ENCODE measurements around the gene SCTR. TPM values are rescaled to one million over a fixed set of nuclear protein-coding genes. Genes with fewer than 3 reads are reported as not detected.

The SCTR gene
- total RNA-seq, 1 experiment from 2014 or later = not detected

DNA sequence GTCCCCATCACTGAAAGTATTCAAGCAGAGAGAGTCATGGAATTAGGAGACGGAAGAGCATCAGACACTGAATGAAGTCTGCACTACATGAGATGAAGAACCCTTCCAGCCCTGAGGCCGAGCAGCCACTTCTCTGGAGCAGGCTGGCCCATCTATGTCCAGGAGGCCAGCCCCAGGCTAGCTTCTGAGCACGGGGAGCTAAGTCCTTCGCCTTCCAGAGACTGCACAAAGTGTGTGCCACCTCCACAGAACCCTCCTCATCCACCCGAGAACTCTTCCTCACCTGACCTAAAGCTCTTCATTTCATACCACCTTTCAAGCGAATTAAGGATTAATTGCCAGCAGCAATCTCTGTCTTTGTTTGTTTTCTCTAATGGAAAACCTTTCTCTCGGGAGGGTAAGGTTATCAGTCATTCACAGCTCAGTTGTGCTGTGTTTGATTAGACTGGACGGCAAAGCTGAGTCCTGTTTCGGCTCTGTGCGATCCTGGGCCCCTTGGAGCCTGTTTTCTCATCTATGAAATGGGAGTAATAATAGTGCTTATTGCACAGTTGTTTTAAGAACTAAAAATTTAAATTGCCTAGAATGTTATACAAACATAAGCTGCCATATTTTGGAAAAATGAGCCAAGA lies 38.0 kb downstream of the SCTR start:
- Histone ChIP-seq H3K27ac (ENCODE audit: low read length) (no peak overlapping the region), H3K27me3 (ENCODE audit: control insufficient read depth, insufficient read depth, low read length) (no peaks in the 10 kb centered on the region), H3K36me3 (ENCODE audit: control insufficient read depth, insufficient read depth, low read length) (no peaks in the 10 kb centered on the region), H3K9me3 (ENCODE audit: control insufficient read depth, insufficient read depth, low read depth, low read length) (no peaks in the 10 kb centered on the region), H3K4me3 (ENCODE audit: low read depth in 2 of 2, low read length in 2 of 2) (no peak overlapping the region), H3K4me1 (ENCODE audit: control insufficient read depth, insufficient read depth, low read length) (no peaks in the 10 kb centered on the region)
- in situ Hi-C loops (cut with HindIII; ENCODE audit: low pct_unique_long_range_greater_than_20kb, low sequenced_read_pairs) (no loop called here), intact Hi-C loops (cut with micrococcal nuclease; ENCODE audit: unreplicated experiment) (no loop called here)
- DNase-seq (ENCODE audit: low read depth, low spot score) (no peak), ATAC-seq (no peak)
- ChIA-PET POLR2A (interaction anchor here (0.6 kb wide), 1 partner anchor 85 kb away, joined by 9 read pairs; no protein-coding TSS in a partner anchor), CTCF (no interaction called here)
- TF ChIP-seq POLR2AphosphoS5 (IDR thresholded peaks at IDR 0.05; ENCODE audit: low read depth, low read length) (no peak), SIN3A (IDR thresholded peaks at IDR 0.05; ENCODE audit: borderline replicate concordance, insufficient read depth, low read depth, low read length) (no peak), TCF7L2 (IDR thresholded peaks at IDR 0.05; ENCODE audit: low read depth, low read length) (no peak)
- TF ChIP-seq, protein P1, sequence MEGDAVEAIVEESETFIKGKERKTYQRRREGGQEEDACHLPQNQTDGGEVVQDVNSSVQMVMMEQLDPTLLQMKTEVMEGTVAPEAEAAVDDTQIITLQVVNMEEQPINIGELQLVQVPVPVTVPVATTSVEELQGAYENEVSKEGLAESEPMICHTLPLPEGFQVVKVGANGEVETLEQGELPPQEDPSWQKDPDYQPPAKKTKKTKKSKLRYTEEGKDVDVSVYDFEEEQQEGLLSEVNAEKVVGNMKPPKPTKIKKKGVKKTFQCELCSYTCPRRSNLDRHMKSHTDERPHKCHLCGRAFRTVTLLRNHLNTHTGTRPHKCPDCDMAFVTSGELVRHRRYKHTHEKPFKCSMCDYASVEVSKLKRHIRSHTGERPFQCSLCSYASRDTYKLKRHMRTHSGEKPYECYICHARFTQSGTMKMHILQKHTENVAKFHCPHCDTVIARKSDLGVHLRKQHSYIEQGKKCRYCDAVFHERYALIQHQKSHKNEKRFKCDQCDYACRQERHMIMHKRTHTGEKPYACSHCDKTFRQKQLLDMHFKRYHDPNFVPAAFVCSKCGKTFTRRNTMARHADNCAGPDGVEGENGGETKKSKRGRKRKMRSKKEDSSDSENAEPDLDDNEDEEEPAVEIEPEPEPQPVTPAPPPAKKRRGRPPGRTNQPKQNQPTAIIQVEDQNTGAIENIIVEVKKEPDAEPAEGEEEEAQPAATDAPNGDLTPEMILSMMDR (IDR thresholded peaks at IDR 0.05) = no peak
- TF ChIP-seq, protein P2, sequence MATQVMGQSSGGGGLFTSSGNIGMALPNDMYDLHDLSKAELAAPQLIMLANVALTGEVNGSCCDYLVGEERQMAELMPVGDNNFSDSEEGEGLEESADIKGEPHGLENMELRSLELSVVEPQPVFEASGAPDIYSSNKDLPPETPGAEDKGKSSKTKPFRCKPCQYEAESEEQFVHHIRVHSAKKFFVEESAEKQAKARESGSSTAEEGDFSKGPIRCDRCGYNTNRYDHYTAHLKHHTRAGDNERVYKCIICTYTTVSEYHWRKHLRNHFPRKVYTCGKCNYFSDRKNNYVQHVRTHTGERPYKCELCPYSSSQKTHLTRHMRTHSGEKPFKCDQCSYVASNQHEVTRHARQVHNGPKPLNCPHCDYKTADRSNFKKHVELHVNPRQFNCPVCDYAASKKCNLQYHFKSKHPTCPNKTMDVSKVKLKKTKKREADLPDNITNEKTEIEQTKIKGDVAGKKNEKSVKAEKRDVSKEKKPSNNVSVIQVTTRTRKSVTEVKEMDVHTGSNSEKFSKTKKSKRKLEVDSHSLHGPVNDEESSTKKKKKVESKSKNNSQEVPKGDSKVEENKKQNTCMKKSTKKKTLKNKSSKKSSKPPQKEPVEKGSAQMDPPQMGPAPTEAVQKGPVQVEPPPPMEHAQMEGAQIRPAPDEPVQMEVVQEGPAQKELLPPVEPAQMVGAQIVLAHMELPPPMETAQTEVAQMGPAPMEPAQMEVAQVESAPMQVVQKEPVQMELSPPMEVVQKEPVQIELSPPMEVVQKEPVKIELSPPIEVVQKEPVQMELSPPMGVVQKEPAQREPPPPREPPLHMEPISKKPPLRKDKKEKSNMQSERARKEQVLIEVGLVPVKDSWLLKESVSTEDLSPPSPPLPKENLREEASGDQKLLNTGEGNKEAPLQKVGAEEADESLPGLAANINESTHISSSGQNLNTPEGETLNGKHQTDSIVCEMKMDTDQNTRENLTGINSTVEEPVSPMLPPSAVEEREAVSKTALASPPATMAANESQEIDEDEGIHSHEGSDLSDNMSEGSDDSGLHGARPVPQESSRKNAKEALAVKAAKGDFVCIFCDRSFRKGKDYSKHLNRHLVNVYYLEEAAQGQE (IDR thresholded peaks at IDR 0.05; ENCODE audit: insufficient read depth in 1 of 2, low read depth in 2 of 2, low read length in 1 of 2) = no peak
- BruUV-seq (replicated peaks) = no TSS peak

DNA sequence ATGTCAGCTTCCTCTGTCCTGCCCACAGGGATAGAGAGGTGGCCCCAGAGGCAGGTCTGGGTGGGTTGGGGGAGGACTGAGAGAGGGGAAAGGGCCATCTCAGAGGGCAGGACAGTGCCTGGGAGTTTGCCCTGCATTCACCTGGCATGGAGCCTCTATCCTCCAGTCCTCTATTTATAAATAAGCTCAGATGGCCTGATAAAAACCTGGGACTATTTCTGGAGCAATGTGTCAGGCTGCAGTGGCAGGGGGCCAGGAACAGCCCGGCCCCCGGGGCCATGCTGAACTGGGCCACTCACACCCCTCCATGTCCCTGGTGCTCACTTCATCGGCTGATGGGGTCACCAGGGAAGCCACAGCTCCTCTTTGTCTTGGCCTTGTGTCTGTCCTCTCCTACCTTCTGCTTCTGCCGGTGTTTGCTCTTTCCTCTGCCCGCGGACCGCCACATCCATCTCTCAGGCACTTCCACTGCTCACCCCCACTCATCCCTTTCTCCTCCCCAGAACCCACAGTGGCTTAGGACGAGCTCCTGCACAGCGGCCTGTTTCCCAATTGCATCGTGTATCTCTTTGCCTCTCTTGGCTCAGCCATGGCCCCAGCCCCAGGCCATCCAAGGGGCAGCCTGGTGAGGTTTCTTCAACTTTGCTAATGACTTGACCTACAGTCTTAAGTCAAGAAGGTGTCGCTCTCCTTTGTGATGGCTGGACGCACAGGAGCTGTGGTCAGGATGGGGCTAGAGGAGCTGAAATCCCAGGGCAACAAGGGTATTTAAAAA lies 38.8 kb downstream of the SCTR start:
- no peak overlapping the region for H3K27ac ChIP-seq (ENCODE audit: low read length)
- POLR2A ChIA-PET = no interaction called here

More for the DNA sequence above, 38.8 kb downstream of the SCTR start:
- no peak for TF ChIP-seq TCF7L2 (IDR thresholded peaks at IDR 0.05; ENCODE audit: low read depth, low read length)
- TF ChIP-seq SIN3A (IDR thresholded peaks at IDR 0.05; ENCODE audit: borderline replicate concordance, insufficient read depth, low read depth, low read length) = no peak
- TF ChIP-seq, protein P1 (IDR thresholded peaks at IDR 0.05) = no peak
- no peak for TF ChIP-seq POLR2AphosphoS5 (IDR thresholded peaks at IDR 0.05; ENCODE audit: low read depth, low read length)
- TF ChIP-seq, protein P2 (IDR thresholded peaks at IDR 0.05; ENCODE audit: insufficient read depth in 1 of 2, low read depth in 2 of 2, low read length in 1 of 2) = no peak
- in situ Hi-C loops (cut with HindIII; ENCODE audit: low pct_unique_long_range_greater_than_20kb, low sequenced_read_pairs) (no loop called here), intact Hi-C loops (cut with micrococcal nuclease; ENCODE audit: unreplicated experiment) (no loop called here)
- ATAC-seq (no peak), DNase-seq (ENCODE audit: low read depth, low spot score) (no peak)
- BruUV-seq (replicated peaks) = no TSS peak
- H3K36me3 ChIP-seq (ENCODE audit: control insufficient read depth, insufficient read depth, low read length) = no peaks in the 10 kb centered on the region
- no peaks in the 10 kb centered on the region for H3K9me3 ChIP-seq (ENCODE audit: control insufficient read depth, insufficient read depth, low read depth, low read length)
- no peak overlapping the region for H3K4me3 ChIP-seq (ENCODE audit: low read depth in 2 of 2, low read length in 2 of 2)
- CTCF ChIA-PET = no interaction called here
- no peaks in the 10 kb centered on the region for H3K4me1 ChIP-seq (ENCODE audit: control insufficient read depth, insufficient read depth, low read length)
- H3K27me3 ChIP-seq (ENCODE audit: control insufficient read depth, insufficient read depth, low read length) = no peaks in the 10 kb centered on the region

Measured in Panc1 (cell line).